Brain microvascular endothelial cell (primary cell): Measurements from ENCODE around the gene DISC1.

Experiments used
- DNase-seq: peaks from one replicate; pipeline ENCODE4 v3.0.0-alpha.2; 2020
- H3K27ac ChIP-seq: fragments of 250-450 bp; sonication (Bioruptor Pico); 2 replicates; pipeline ENCODE4 v1.5.1; 2020; ENCODE audit warnings: mild to moderate bottlenecking, moderate library complexity
- H3K27me3 ChIP-seq: fragments of 250-450 bp; sonication (Bioruptor Pico); replicated peaks from 2 replicates; pipeline ENCODE4 v1.5.1; 2020; ENCODE audit warnings: mild to moderate bottlenecking
- H3K36me3 ChIP-seq: fragments of 250-450 bp; sonication (Bioruptor Pico); replicated peaks from 2 replicates; pipeline ENCODE4 v1.5.1; 2020; ENCODE audit warnings: mild to moderate bottlenecking
- H3K4me3 ChIP-seq: 2 replicates; pipeline ENCODE4 v1.5.1; 2011; ENCODE audit warnings: low read depth, mild to moderate bottlenecking, control low read depth, low read length, moderate library complexity
- in situ Hi-C: cut with HindIII; loops from 2 replicates; pipeline ENCODE4 v1.10.0; 2017; ENCODE audit warnings: low sequenced_read_pairs, low pct_ligation_motif_present
- TF ChIP-seq, protein P1 (sequence below): IDR thresholded peaks from 2 replicates; pipeline ENCODE4 v1.5.1; 2011; ENCODE audit warnings: low read depth, mild to moderate bottlenecking, moderate library complexity, low read length, control low read depth, inconsistent platforms; ENCODE audit errors: missing control alignments

Gene DISC1

GRCh38 chr1:231850786-231851185, 224.2 kb downstream of the DISC1 start:
- H3K36me3 ChIP-seq = no peaks in the 10 kb centered on the region
- DNase-seq = no peak
- H3K27me3 ChIP-seq = no peaks in the 10 kb centered on the region
- in situ Hi-C loops = no loop called here
- H3K27ac ChIP-seq = no peak overlapping the region
- no peak overlapping the region for H3K4me3 ChIP-seq
- TF ChIP-seq, protein P1, sequence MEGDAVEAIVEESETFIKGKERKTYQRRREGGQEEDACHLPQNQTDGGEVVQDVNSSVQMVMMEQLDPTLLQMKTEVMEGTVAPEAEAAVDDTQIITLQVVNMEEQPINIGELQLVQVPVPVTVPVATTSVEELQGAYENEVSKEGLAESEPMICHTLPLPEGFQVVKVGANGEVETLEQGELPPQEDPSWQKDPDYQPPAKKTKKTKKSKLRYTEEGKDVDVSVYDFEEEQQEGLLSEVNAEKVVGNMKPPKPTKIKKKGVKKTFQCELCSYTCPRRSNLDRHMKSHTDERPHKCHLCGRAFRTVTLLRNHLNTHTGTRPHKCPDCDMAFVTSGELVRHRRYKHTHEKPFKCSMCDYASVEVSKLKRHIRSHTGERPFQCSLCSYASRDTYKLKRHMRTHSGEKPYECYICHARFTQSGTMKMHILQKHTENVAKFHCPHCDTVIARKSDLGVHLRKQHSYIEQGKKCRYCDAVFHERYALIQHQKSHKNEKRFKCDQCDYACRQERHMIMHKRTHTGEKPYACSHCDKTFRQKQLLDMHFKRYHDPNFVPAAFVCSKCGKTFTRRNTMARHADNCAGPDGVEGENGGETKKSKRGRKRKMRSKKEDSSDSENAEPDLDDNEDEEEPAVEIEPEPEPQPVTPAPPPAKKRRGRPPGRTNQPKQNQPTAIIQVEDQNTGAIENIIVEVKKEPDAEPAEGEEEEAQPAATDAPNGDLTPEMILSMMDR = no peak

DNA sequence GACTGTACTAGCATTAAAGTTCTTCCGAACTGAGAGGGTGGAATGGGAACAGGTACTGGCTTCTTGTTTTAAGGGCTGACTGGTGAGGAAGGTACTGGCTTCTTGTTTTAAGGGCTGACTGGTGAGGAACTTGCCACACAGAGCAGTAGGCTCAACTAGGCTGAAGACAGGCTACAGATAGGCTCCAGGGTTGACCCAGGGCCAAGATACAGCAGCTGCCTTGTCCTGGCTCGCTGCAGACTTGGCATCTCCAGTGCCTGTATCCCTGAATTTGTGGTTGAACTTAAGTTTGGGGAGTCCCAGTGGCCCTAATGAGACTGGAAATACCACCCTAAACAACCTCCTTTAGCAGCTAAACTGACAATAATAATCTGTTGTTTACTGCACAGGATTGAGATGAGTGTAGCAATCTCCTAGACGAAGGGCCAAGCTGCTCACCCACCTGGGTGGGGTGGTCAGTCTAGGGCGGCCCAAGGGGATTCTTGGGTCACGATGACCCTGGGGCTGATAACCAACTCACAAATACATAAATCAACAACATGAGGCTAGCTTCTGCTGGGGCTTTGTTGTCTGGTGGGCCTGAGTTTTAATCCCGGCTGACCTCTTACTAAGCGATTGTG, 227.1 kb downstream of the DISC1 start:
- no peaks in the 10 kb centered on the region for H3K36me3 ChIP-seq
- no peaks in the 10 kb centered on the region for H3K27me3 ChIP-seq
- no peak for DNase-seq
- H3K27ac ChIP-seq = no peak overlapping the region
- H3K4me3 ChIP-seq = no peak overlapping the region
- in situ Hi-C loops = no loop called here
- TF ChIP-seq, protein P1 = no peak

GRCh38 chr1:231855361-231855760, 228.8 kb downstream of the DISC1 start:
- DNase-seq = no peak
- Histone ChIP-seq H3K36me3 (no peaks in the 10 kb centered on the region), H3K4me3 (no peak overlapping the region), H3K27ac (no peak overlapping the region), H3K27me3 (no peaks in the 10 kb centered on the region)
- in situ Hi-C loops = no loop called here
- TF ChIP-seq, protein P1 = no peak

- no peak overlapping the region for H3K4me3 ChIP-seq
- no peaks in the 10 kb centered on the region for H3K27me3 ChIP-seq
- TF ChIP-seq, protein P1 = no peak
- H3K36me3 ChIP-seq = no peaks in the 10 kb centered on the region
- DNase-seq = no peak
- in situ Hi-C loops = no loop called here
- H3K27ac ChIP-seq = no peak overlapping the region
These were observed 229.3 kb downstream of the DISC1 start for GRCh38 chr1:231855926-231856325.

GRCh38 chr1:231856426-231856825, 229.8 kb downstream of the DISC1 start:
- in situ Hi-C loops = no loop called here
- DNase-seq = no peak
- H3K27me3 ChIP-seq = no peaks in the 10 kb centered on the region
- no peak overlapping the region for H3K27ac ChIP-seq
- H3K36me3 ChIP-seq = no peaks in the 10 kb centered on the region
- TF ChIP-seq, protein P1 = no peak
- no peak overlapping the region for H3K4me3 ChIP-seq

DNA sequence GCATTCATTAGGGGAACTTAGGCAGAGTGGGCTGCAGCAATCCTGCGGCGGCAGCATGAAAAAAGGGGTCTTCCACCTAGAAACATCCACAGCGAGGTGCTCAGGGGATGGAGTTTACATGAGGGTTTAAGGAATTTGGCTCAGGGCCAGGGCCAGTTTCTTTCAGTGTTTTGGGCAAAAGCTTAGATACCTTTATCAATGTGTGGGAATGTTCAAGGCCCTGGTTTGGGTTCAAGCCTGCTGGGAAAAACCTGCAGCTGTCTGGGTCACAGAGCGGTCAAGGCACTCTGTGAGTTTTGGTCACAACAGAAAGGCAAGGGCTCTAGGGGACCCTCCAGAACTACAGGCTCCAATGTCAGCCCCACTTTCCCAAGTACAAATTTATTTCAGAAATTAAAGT, 230.3 kb downstream of the DISC1 start:
- in situ Hi-C loops = no loop called here
- Histone ChIP-seq H3K27me3 (no peaks in the 10 kb centered on the region), H3K27ac (no peak overlapping the region), H3K4me3 (no peak overlapping the region), H3K36me3 (no peaks in the 10 kb centered on the region)
- TF ChIP-seq, protein P1 = no peak
- DNase-seq = no peak
